NCI-H1417 treated with DMSO at 0.1 percent for 48 hours (cell line): Measurements from ENCODE around the gene MAN2A2.

ENCODE experiments used
- DNase-seq: peaks from one replicate; lab custom pipeline; 2025; lab: John Stamatoyannopoulos, UW

The MAN2A2 gene

DNA sequence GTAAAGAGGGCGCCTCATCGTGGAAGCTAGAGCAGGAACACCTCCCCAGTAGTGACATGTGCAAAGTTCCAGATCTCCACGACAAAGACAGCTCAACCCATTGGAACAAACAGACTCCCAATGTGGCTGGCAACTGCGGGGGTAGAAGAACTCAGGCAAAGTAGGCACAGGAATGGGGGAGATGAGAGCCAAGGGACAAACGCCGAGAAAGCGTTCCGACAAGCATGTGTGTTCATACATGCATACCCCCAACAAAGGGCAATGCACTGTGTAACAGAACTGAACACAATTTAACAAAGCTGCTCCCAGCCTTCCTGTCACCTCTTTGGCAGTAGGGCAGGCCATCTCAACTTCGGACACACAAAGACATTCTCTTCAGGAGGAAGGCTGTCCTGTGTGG, 63.2 kb downstream of the MAN2A2 start:
- DNase-seq: no peak

DNA sequence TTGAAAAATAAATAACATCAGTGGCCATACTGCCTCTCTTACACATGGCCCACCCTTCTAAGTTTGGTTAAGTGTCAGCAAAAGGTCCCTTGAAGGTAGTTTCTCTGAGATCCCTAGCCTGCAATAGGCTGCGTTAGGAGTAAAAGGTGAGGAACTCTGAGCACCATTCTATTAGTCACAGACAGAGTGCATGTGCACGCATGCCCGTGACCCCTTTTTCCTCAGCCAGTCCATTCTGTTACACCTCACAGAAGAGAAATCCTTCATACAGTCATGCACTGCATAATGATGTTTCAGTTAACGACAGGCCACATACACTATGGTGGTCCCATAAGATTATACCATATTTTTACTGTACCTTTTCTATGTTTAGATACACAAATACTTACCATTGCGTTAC, 64.1 kb downstream of the MAN2A2 start:
- no peak for DNase-seq

DNA sequence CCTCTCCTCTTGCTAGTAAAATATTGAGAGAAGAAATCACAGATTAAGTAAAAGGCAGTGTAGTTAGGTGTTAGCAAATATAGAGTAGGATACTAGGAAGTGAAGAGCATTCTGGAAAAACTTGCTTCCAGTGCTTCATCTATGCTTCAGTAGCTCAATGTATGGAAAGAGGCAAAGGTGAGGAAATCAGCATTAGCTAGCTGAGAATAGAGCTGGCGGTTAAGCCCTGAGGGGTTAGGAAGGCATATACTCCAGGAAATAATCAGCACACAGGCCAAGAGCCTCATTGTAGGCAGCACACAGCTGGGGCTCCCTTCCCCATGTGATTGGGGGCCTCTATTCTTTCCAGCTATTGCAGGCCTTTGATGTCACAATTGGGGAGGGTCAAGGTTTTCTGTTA, 65.3 kb downstream of the MAN2A2 start:
- DNase-seq: no peak

DNA sequence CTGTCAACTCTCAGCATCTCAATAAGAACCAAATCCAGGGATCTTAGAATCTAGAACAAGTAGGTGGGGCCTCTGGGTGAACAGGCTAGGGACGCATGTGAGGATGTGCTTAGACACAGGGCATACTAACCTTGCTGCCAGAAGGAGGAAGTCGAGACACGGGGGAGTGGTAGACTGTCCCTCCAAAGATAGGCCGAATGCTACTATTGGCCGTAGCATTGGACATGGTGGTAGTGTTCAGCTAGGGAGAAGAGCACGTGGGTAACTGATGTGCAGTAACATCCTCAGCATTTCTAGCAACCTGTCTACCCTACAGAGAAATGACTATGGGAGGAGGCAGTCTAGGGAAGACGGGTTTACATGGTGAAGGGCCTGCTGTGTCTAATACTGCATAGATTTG, 67.2 kb downstream of the MAN2A2 start:
- DNase-seq: no peak

DNA sequence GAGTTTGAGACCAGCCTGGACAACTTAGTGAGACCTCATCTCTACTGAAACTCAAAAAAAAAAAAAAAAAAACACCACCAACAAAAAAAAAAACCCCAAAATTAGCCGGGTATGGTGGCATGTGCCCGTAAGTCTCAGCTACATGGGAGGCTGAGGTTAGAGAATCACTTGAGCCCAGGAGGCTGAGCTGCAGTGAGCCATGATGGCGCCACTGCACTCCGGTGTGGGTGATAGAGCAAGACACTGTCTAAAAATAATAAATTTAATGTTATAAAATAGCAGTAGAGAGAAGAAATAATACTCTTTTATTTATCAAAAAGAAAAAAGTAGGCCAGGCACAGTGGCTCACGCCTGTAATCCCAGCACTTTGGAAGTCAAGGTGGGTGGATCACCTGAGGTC, 69.0 kb downstream of the MAN2A2 start:
- no peak for DNase-seq
